ENCODE results near the gene ACVRL1. TPM values are rescaled to one million over a fixed set of nuclear protein-coding genes. Genes with fewer than 3 reads are reported as not detected.

ACVRL1 gene
- total RNA-seq = 10 to 100 TPM; 31.2 to 43.4 (median 39.0) TPM

GRCh38 chr12:51907083-51907855, at the start of gene ACVRL1:
ACVRL1 (plus strand) TSS chr12:51907504; CDS start chr12:51912475, 4,971 bp downstream.
- no peaks in the 10 kb centered on the region for H3K9me3 ChIP-seq
- WGBS = 0% methylated on average over 12 of the region's 74 CpGs
- peak within 1 kb of the TSS; percentile 92 for H3K27ac ChIP-seq
- peaks cover 11% of the 10 kb centered on the region for H3K27me3 ChIP-seq
- TF ChIP-seq POLR2AphosphoS5 (IDR thresholded peaks at IDR 0.05) (no peak), EP300 (IDR thresholded peaks at IDR 0.05) (no peak), POLR2A (IDR thresholded peaks at IDR 0.05) (no peak), CTCF (IDR thresholded peaks at IDR 0.05) (no peak)
- no peaks in the 10 kb centered on the region for H3K36me3 ChIP-seq
- peak within 1 kb of the TSS; percentile 58 for H3K4me3 ChIP-seq
- H3K4me1 ChIP-seq = peaks cover 73% of the 10 kb centered on the region
- peak in 1 of 2 donors; percentile 71 for DNase-seq (ENCODE audit: low spot score in 2 of 2)

- WGBS = 94% methylated on average over 3 of the region's 3 CpGs
- peaks cover 15% of the 10 kb centered on the region for H3K4me1 ChIP-seq
- H3K27ac ChIP-seq = no peak overlapping the region
- no peak for DNase-seq (ENCODE audit: low spot score in 2 of 2)
- H3K4me3 ChIP-seq = no peak overlapping the region
- H3K9me3 ChIP-seq = no peaks in the 10 kb centered on the region
- H3K27me3 ChIP-seq = peaks cover 15% of the 10 kb centered on the region
- TF ChIP-seq POLR2A (IDR thresholded peaks at IDR 0.05) (no peak), EP300 (IDR thresholded peaks at IDR 0.05) (no peak), POLR2AphosphoS5 (IDR thresholded peaks at IDR 0.05) (no peak), CTCF (IDR thresholded peaks at IDR 0.05) (no peak)
- no peaks in the 10 kb centered on the region for H3K36me3 ChIP-seq
Measured at GRCh38 chr12:51860986-51861385, 46.3 kb upstream of the ACVRL1 start.

- WGBS = 89% methylated on average over 4 of the region's 4 CpGs
- H3K4me1 ChIP-seq = peaks cover 13% of the 10 kb centered on the region
- H3K9me3 ChIP-seq = no peaks in the 10 kb centered on the region
- no peak overlapping the region for H3K27ac ChIP-seq
- H3K4me3 ChIP-seq = no peak overlapping the region
- H3K27me3 ChIP-seq = peaks cover 12% of the 10 kb centered on the region
- TF ChIP-seq POLR2AphosphoS5 (IDR thresholded peaks at IDR 0.05) (no peak), CTCF (IDR thresholded peaks at IDR 0.05) (no peak)
- DNase-seq (ENCODE audit: low spot score in 2 of 2) = no peak
- no peaks in the 10 kb centered on the region for H3K36me3 ChIP-seq
Measured at GRCh38 chr12:51862947-51863346, 44.4 kb upstream of the ACVRL1 start.

GRCh38 chr12:51863363-51863932, 43.9 kb upstream of the ACVRL1 start:
- DNase-seq (ENCODE audit: low spot score in 2 of 2) = no peak

More at GRCh38 chr12:51863363-51863932, 43.9 kb upstream of the ACVRL1 start:
- Histone ChIP-seq H3K27ac (no peak overlapping the region), H3K4me3 (peak overlapping the region; percentile 43), H3K4me1 (peaks cover 13% of the 10 kb centered on the region), H3K36me3 (no peaks in the 10 kb centered on the region), H3K27me3 (peaks cover 13% of the 10 kb centered on the region), H3K9me3 (no peaks in the 10 kb centered on the region)
- TF ChIP-seq POLR2A (IDR thresholded peaks at IDR 0.05) (no peak), CTCF (IDR thresholded peaks at IDR 0.05) (no peak), EP300 (IDR thresholded peaks at IDR 0.05) (no peak), POLR2AphosphoS5 (IDR thresholded peaks at IDR 0.05) (no peak)
- 37% methylated on average over 12 of the region's 17 CpGs for WGBS

All from suprapubic skin (tissue), 4 donors.